Nephron (organoid): Measurements from ENCODE around the gene PTPRT.

Source experiments
- H3K27ac Mint-ChIP-seq, 3 experiments: 2 replicates each; pipeline ENCODE4 v1.8.0; 2020; ENCODE audit warnings: mixed read lengths in 3 of 3, mild to moderate bottlenecking in 2 of 3, moderate library complexity in 1 of 3
- H3K27me3 Mint-ChIP-seq: 2 replicates; pipeline ENCODE4 v1.8.0; 2021; ENCODE audit warnings: low read depth, mild to moderate bottlenecking, moderate library complexity, mixed read lengths
- H3K36me3 Mint-ChIP-seq: 2 replicates; pipeline ENCODE4 v1.8.0; 2020; ENCODE audit warnings: low read depth, mixed read lengths
- H3K4me1 Mint-ChIP-seq: 2 replicates; pipeline ENCODE4 v1.8.0; 2020; ENCODE audit warnings: mixed read lengths
- H3K4me3 Mint-ChIP-seq, 3 experiments: 2 replicates each; pipeline ENCODE4 v1.8.0; 2020; ENCODE audit warnings: mild to moderate bottlenecking in 3 of 3, mixed read lengths in 3 of 3, moderate library complexity in 2 of 3
- H3K9me3 Mint-ChIP-seq: 2 replicates; pipeline ENCODE4 v1.8.0; 2020; ENCODE audit warnings: mixed read lengths
- CTCF ChIP-seq, 3 experiments: fragments of 200-600 bp; sonication (generic); IDR thresholded peaks; one replicate each; pipeline ENCODE4 v1.5.0; 2021; ENCODE audit warnings: antibody characterized with exemption in 3 of 3; ENCODE audit not compliant: unreplicated experiment in 3 of 3

PTPRT gene

GRCh38 chr20:42368910-42369309 is 820.8 kb downstream of the PTPRT start:
- no peak overlapping the region for H3K4me3 Mint-ChIP-seq
- peaks cover 13% of the 10 kb centered on the region for H3K4me1 Mint-ChIP-seq
- H3K9me3 Mint-ChIP-seq, result no peaks in the 10 kb centered on the region
- H3K36me3 Mint-ChIP-seq, result no peaks in the 10 kb centered on the region
- TF ChIP-seq CTCF (IDR thresholded peaks at IDR 0.05; ENCODE audit: unreplicated experiment in 3 of 3), result no peak
- peaks cover 36% of the 10 kb centered on the region for H3K27me3 Mint-ChIP-seq
- H3K27ac Mint-ChIP-seq, result no peak overlapping the region

GRCh38 chr20:42366626-42367025 is 823.1 kb downstream of the PTPRT start:
- H3K4me1 Mint-ChIP-seq, result peaks cover 17% of the 10 kb centered on the region
- H3K9me3 Mint-ChIP-seq, result no peaks in the 10 kb centered on the region
- H3K36me3 Mint-ChIP-seq, result no peaks in the 10 kb centered on the region
- H3K4me3 Mint-ChIP-seq, result no peak overlapping the region
- peaks cover 41% of the 10 kb centered on the region for H3K27me3 Mint-ChIP-seq
- no peak for TF ChIP-seq CTCF (IDR thresholded peaks at IDR 0.05; ENCODE audit: unreplicated experiment in 3 of 3)
- no peak overlapping the region for H3K27ac Mint-ChIP-seq

GRCh38 chr20:42364446-42364845 is 825.3 kb downstream of the PTPRT start:
- TF ChIP-seq CTCF (IDR thresholded peaks at IDR 0.05; ENCODE audit: unreplicated experiment in 3 of 3), result no peak
- Mint-ChIP-seq H3K4me1 (peaks cover 26% of the 10 kb centered on the region), H3K36me3 (no peaks in the 10 kb centered on the region), H3K27me3 (peaks cover 33% of the 10 kb centered on the region), H3K4me3 (no peak overlapping the region), H3K27ac (no peak overlapping the region), H3K9me3 (no peaks in the 10 kb centered on the region)

GRCh38 chr20:42361402-42361970 is 828.2 kb downstream of the PTPRT start:
- Mint-ChIP-seq H3K27me3 (peaks cover 30% of the 10 kb centered on the region), H3K27ac (no peak overlapping the region), H3K4me1 (peaks cover 24% of the 10 kb centered on the region), H3K9me3 (no peaks in the 10 kb centered on the region), H3K4me3 (no peak overlapping the region), H3K36me3 (no peaks in the 10 kb centered on the region)
- TF ChIP-seq CTCF (IDR thresholded peaks at IDR 0.05; ENCODE audit: unreplicated experiment in 3 of 3), result no peak

- no peaks in the 10 kb centered on the region for H3K36me3 Mint-ChIP-seq
- H3K27ac Mint-ChIP-seq, result no peak overlapping the region
- no peak for TF ChIP-seq CTCF (IDR thresholded peaks at IDR 0.05; ENCODE audit: unreplicated experiment in 3 of 3)
- no peaks in the 10 kb centered on the region for H3K9me3 Mint-ChIP-seq
- H3K4me3 Mint-ChIP-seq, result no peak overlapping the region
- peaks cover 21% of the 10 kb centered on the region for H3K4me1 Mint-ChIP-seq
- H3K27me3 Mint-ChIP-seq, result peaks cover 23% of the 10 kb centered on the region
These were observed 829.1 kb downstream of the PTPRT start for GRCh38 chr20:42360621-42361020.

GRCh38 chr20:42359617-42360016 is 830.1 kb downstream of the PTPRT start:
- Mint-ChIP-seq H3K4me3 (no peak overlapping the region), H3K27me3 (peaks cover 19% of the 10 kb centered on the region), H3K36me3 (no peaks in the 10 kb centered on the region), H3K9me3 (no peaks in the 10 kb centered on the region), H3K27ac (no peak overlapping the region), H3K4me1 (peaks cover 20% of the 10 kb centered on the region)
- no peak for TF ChIP-seq CTCF (IDR thresholded peaks at IDR 0.05; ENCODE audit: unreplicated experiment in 3 of 3)
